K562 (cell line): ENCODE results near the gene C22orf39. TPM values are rescaled to one million over a fixed set of nuclear protein-coding genes. Genes with fewer than 3 reads are reported as not detected.

Experiments
- ATAC-seq: fragments of 200-7000 bp; cut with Tn5 transposase; 3 replicates; pipeline ENCODE4 v1.9.1; 2020; ENCODE audit warnings: moderate library complexity
- BruUV-seq: library from RNA; stranded (reverse); fragments of 400-500 nt; replicated peaks from 2 replicates; lab custom pipeline; 2021; lab: Mats Ljungman, UMichigan
- CTCF ChIA-PET: fragments of 300-600 bp; formaldehyde crosslinking; extraction: SDS; loops from one replicate; lab custom pipeline; 2021; ENCODE audit warnings: low intra/inter-chr PET ratio; lab: Yijun Ruan, JAX
- POLR2A ChIA-PET: fragments of 300-600, 350-650 bp; sonication (Branson Sonifier 250); formaldehyde crosslinking; extraction: SDS; loops from one replicate; lab custom pipeline; 2021; ENCODE audit warnings: antibody characterized with exemption, inconsistent platforms; lab: Yijun Ruan, JAX
- DNase-seq, 4 experiments: peaks; one replicate each; pipeline versions ENCODE4 v3.0.0 to v3.0.0-alpha.2; 2011 to 2018; ENCODE audit warnings: low spot score in 3 of 4, mixed read lengths in 3 of 4; ENCODE audit errors: extremely low read depth in 1 of 4
- FAIRE-seq: peaks from 2 replicates; lab custom pipeline; 2011; peaks lifted over from hg19 to GRCh38; lab: Jason Lieb, UNC
- H2AFZ ChIP-seq: 2 replicates; pipeline ENCODE4 v1.6.0; 2011; ENCODE audit warnings: low read depth, low read length, control low read depth, inconsistent platforms
- H3K27ac ChIP-seq: fragments of 200-600 bp; 3 replicates; pipeline ENCODE4 v1.8.0; 2011; ENCODE audit warnings: low read depth, mild to moderate bottlenecking, control low read depth, inconsistent platforms, low read length, moderate library complexity, mixed read lengths; ENCODE audit errors: extremely low read depth
- H3K27me3 ChIP-seq, 2 experiments: fragments of 300-600 bp in 1 of 2; 2 replicates in 1 of 2; 3 replicates in 1 of 2; pipeline versions ENCODE4 v1.6.0 to v1.8.0; 2011; ENCODE audit warnings: inconsistent platforms in 2 of 2, low read length in 2 of 2, mild to moderate bottlenecking in 1 of 2, mixed read lengths in 1 of 2, moderate library complexity in 1 of 2; ENCODE audit not compliant: control insufficient read depth in 2 of 2, insufficient read depth in 2 of 2
- H3K36me3 ChIP-seq: fragments of 300-600 bp; 3 replicates; pipeline ENCODE4 v1.8.0; 2011; ENCODE audit warnings: mild to moderate bottlenecking, low read length, inconsistent platforms; ENCODE audit not compliant: control insufficient read depth, insufficient read depth
- H3K4me1 ChIP-seq, 2 experiments: fragments of 200-600 bp in 1 of 2; replicated peaks in 1 of 2; 2 replicates in 1 of 2; 3 replicates in 1 of 2; pipeline versions ENCODE4 v1.5.1 to v1.8.0; 2011; ENCODE audit warnings: inconsistent platforms in 2 of 2, low read length in 2 of 2, mild to moderate bottlenecking in 1 of 2, mixed read lengths in 1 of 2, moderate library complexity in 1 of 2; ENCODE audit not compliant: control insufficient read depth in 2 of 2, insufficient read depth in 2 of 2
- H3K4me2 ChIP-seq: 2 replicates; pipeline ENCODE4 v1.6.1; 2011; ENCODE audit warnings: low read length, control low read depth, inconsistent platforms, mixed read lengths; ENCODE audit not compliant: insufficient read depth
- H3K4me3 ChIP-seq: fragments of 200-600 bp; sonication (generic), shearing (Covaris generic); 2 replicates; pipeline ENCODE4 v1.5.1; 2016; ENCODE audit warnings: control low read depth, inconsistent platforms
- H3K79me2 ChIP-seq: fragments of 200-600 bp; 3 replicates; pipeline ENCODE4 v1.8.0; 2011; ENCODE audit warnings: low read length, inconsistent platforms; ENCODE audit not compliant: control insufficient read depth, insufficient read depth
- H3K9ac ChIP-seq, 2 experiments: 2 replicates each; pipeline versions ENCODE4 v1.6.0 to v1.6.1; 2011; ENCODE audit warnings: low read depth in 2 of 2, low read length in 2 of 2, control low read depth in 1 of 2, inconsistent platforms in 1 of 2, mild to moderate bottlenecking in 1 of 2, mixed read lengths in 1 of 2; ENCODE audit not compliant: insufficient read depth in 1 of 2
- H3K9me1 ChIP-seq: one replicate; pipeline ENCODE4 v1.6.0; 2011; ENCODE audit warnings: inconsistent platforms, mild to moderate bottlenecking, low read length, moderate library complexity; ENCODE audit not compliant: control insufficient read depth, insufficient read depth
- H3K9me3 ChIP-seq: replicated peaks from 2 replicates; pipeline ENCODE4 v1.5.1; 2011; ENCODE audit warnings: low read depth, low read length, inconsistent platforms; ENCODE audit not compliant: control insufficient read depth, insufficient read depth
- H4K20me1 ChIP-seq: replicated peaks from 2 replicates; pipeline ENCODE4 v1.6.1; 2011; ENCODE audit warnings: low read length, inconsistent platforms, mixed read lengths; ENCODE audit not compliant: control insufficient read depth, insufficient read depth
- FOS ChIP-seq: IDR thresholded peaks from 3 replicates; pipeline ENCODE4 v1.6.1; 2011; ENCODE audit not compliant: insufficient read length; ENCODE audit errors: extremely low read depth
- FOXA3 ChIP-seq, 2 experiments: fragments of 450-650 bp in 1 of 2; sonication (generic) in 1 of 2; formaldehyde crosslinking; IDR thresholded peaks in 1 of 2; conservative IDR thresholded peaks in 1 of 2; 2 replicates each; pipeline versions ENCODE4 v1.4.0 to v1.8.0; 2020 to 2022; ENCODE audit warnings: mild to moderate bottlenecking in 2 of 2, missing genetic modification reagents in 1 of 2
- FOXK2 ChIP-seq, 2 experiments: fragments of 450-650 bp; IDR thresholded peaks in 1 of 2; conservative IDR thresholded peaks in 1 of 2; 2 replicates each; pipeline ENCODE4 v1.6.1; 2016; ENCODE audit warnings: low read depth in 2 of 2, mild to moderate bottlenecking in 1 of 2
- HDAC6 ChIP-seq: IDR thresholded peaks from 2 replicates; pipeline ENCODE4 v1.6.1; 2012; ENCODE audit warnings: low read depth, mild to moderate bottlenecking, control low read depth, inconsistent platforms, low read length, moderate library complexity
- LARP7 ChIP-seq: fragments of 450-650 bp; IDR thresholded peaks from 2 replicates; pipeline ENCODE4 v1.6.1; 2016
- PHB2 ChIP-seq: fragments of 450-650 bp; IDR thresholded peaks from 2 replicates; pipeline ENCODE4 v1.6.1; 2017; ENCODE audit warnings: low read depth
- REST ChIP-seq, 2 experiments: fragments of 450-650 bp; formaldehyde crosslinking in 1 of 2; IDR thresholded peaks; 2 replicates each; pipeline versions ENCODE4 v1.4.0 to v1.6.1; 2014 to 2020; ENCODE audit warnings: mild to moderate bottlenecking in 2 of 2, borderline replicate concordance in 1 of 2, low read depth in 1 of 2
- SAFB ChIP-seq: fragments of 200-400 bp; formaldehyde crosslinking; IDR thresholded peaks from 2 replicates; pipeline ENCODE4 v1.6.1; 2017; ENCODE audit warnings: low read depth, low read length, borderline replicate concordance
- TRIM24 ChIP-seq, 2 experiments: fragments of 450-650 bp; IDR thresholded peaks; 2 replicates each; pipeline ENCODE4 v1.6.1; 2016
- XRCC3 ChIP-seq: fragments of 450-650 bp; IDR thresholded peaks from 2 replicates; pipeline ENCODE4 v1.6.1; 2017; ENCODE audit warnings: mild to moderate bottlenecking, moderate library complexity
- ZNF143 ChIP-seq: sonication (generic); formaldehyde crosslinking; IDR thresholded peaks from 2 replicates; pipeline ENCODE4 v1.9.0; 2022; ENCODE audit warnings: mild to moderate bottlenecking, missing genetic modification reagents
- ZNF146 ChIP-seq: IDR thresholded peaks from one replicate; pipeline ENCODE4 v1.6.1; 2018; ENCODE audit warnings: missing compliant biosample characterization; ENCODE audit not compliant: unreplicated experiment
- ZNF324 ChIP-seq: fragments of 250-450 bp; sonication (Bioruptor Pico); IDR thresholded peaks from 2 replicates; pipeline ENCODE4 v1.4.0; 2020; ENCODE audit warnings: mild to moderate bottlenecking
- WGBS: fragments of 100-300 bp; shearing (Covaris generic); methylation state at CpG from one replicate; pipeline ENCODE4 v1.1.6; 2016; ENCODE audit warnings: low coverage, mixed read lengths; ENCODE audit not compliant: insufficient coverage; ENCODE audit errors: missing lambda C conversion rate; 5-methylcytosine and 5-hydroxymethylcytosine counted together
- in situ Hi-C: fragments of 300-500 bp; cut with MboI; formaldehyde crosslinking; loops from 4 replicates; pipeline ENCODE4 v1.15.0; 2018; ENCODE audit warnings: inconsistent platforms, mixed read lengths
- intact Hi-C: fragments of 100-400 bp; cut with micrococcal nuclease; formaldehyde crosslinking; loops from 2 replicates; pipeline ENCODE4 v1.14.2; 2022
- polyA plus RNA-seq, 8 experiments: library from polyadenylated mRNA; depleted of rRNA in 4 of 8; stranded (reverse) in 5 of 8; unstranded in 3 of 8; fragments of >200 nt; fragmentation: Nextera tagmentation in 2 of 8; fragmentation: Illumina TruSeq in 1 of 8; extraction: Ambion mirVana in 2 of 8; extraction: Trizol in 1 of 8; gene quantifications; 2 replicates each; pipeline versions ENCODE4 v1.2.1 to v1.2.3, GENCODE V29; 2011 to 2014; ENCODE audit warnings: inconsistent platforms in 1 of 8, missing spikeins in 1 of 8
- total RNA-seq, 7 experiments: library from RNA; depleted of rRNA in 6 of 7; stranded (reverse); fragments of >200 nt in 6 of 7; fragmentation: Illumina TruSeq in 2 of 7; extraction: Trizol in 2 of 7; gene quantifications; 2 replicates each; pipeline versions ENCODE4 v1.2.1 to v1.2.3, GENCODE V29; 2011 to 2021; ENCODE audit warnings: low replicate concordance in 1 of 7

Gene C22orf39
- total and polyA plus RNA-seq, 9 of the 15 experiments (the other 6 are each of a cell fraction or from before 2014, with no cell fraction given): 20.4 to 139 (median 66.8) TPM

DNA sequence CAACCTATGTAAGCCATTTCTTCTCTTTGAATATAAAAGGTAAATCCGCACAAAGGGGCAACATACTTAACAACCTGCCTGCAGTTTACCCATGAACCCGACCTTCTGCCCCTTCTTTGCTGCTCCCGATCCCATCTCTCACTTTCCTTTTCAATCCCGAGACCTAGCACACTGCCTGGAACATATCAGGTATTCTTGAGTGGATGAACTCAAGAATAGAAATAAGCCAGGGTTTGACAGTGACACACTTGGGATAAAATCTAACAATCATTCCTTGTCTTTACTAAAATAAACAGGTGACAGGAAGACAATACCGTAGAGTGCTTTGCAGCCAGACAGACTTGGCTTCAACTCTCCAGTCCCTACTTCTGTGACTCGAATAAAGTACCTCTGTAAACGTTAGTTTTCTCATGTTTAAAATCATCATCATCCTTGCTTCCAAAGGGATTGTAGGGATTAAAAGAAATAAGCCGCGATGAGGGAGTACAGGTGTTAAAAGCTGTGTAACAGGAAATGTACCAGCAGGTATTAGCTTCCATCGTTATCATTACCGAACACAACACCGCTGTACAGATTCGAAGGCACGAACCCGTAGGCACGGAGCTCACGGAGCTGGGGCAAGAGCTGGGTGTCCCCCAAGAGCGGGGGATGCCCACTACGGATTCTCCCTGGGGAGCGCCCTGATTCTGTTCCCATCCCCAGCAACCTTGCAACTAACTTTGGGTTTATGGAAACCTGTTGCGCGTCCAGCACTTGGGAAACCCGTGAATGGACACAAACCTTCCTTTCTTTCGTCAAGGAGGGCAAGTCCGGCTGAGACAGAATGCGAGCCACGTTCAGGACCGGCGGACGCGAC is 30.8 kb upstream of the C22orf39 start:
- Histone ChIP-seq H3K4me1 (peaks cover 7 to 16% of the 10 kb centered on the region in 2 experiments), H3K27ac (peak overlapping the region; percentile 97), H4K20me1 (peaks cover 37% of the 10 kb centered on the region), H3K9me1 (no peaks in the 10 kb centered on the region), H3K27me3 (no peaks in the 10 kb centered on the region), H2AFZ (peak overlapping the region; percentile 99), H3K79me2 (peaks cover 87% of the 10 kb centered on the region), H3K4me2 (peak overlapping the region; percentile 97), H3K9ac (peak overlapping the region; percentile 96 to 97), H3K36me3 (peaks cover 64% of the 10 kb centered on the region), H3K9me3 (no peaks in the 10 kb centered on the region), H3K4me3 (peak overlapping the region; percentile 70)
- TSS peak; percentile 50 for BruUV-seq
- ChIA-PET CTCF (interaction anchor here (0.5 to 2.1 kb wide), 8 partner anchors 47 to 525 kb away, joined by 3 to 14 read pairs (median 5); partner anchors contain the start of genes CLTCL1, HIRA and SLC25A1), POLR2A (interaction anchor here (0.7 to 5.4 kb wide), 21 partner anchors 13 to 610 kb away, joined by 3 to 148 read pairs (median 4); partner anchors contain the start of genes C22orf39, CLTCL1, ESS2 and HIRA)
- FAIRE-seq (no peak), DNase-seq (peak in 1 of 4 experiments; percentile 70), ATAC-seq (peak; percentile 1; the same call in 2 of the 3 replicates)
- in situ Hi-C loops (no loop called here), intact Hi-C loops (loop anchor here (1.0 to 5.0 kb wide), 5 partner anchors 81 to 356 kb away; partner anchors contain the start of gene DGCR2)
- WGBS: under 1% methylated on average over 31 of the region's 31 CpGs
- TF ChIP-seq ZNF146 (CRISPR knock-in tag) (no peak), TRIM24 (IDR thresholded peaks at IDR 0.05) (no peak), ZNF324 (CRISPR knock-in tag) (no peak), SAFB (no peak), FOXK2 (conservative IDR thresholded peaks at IDR 0.05 in 1 of 2, IDR thresholded peaks at IDR 0.05 in 1 of 2; ENCODE audit: low read depth in 2 of 2) (no peak), FOXA3 (CRISPR knock-in tag; conservative IDR thresholded peaks at IDR 0.05 in 1 of 2, IDR thresholded peaks at IDR 0.05 in 1 of 2) (0 out of 4 replicates have a peak, but pooled peaks of 1 of the 2 experiments have one; percentile 31), XRCC3 (no peak), PHB2 (no peak), LARP7 (no peak), HDAC6 (0 out of 2 replicates have a peak, but pooled peaks have one; percentile 22), FOS (no peak), REST (IDR thresholded peaks at IDR 0.05; ENCODE audit: borderline replicate concordance) (no peak), REST (CRISPR knock-in tag; IDR thresholded peaks at IDR 0.05; ENCODE audit: low read depth) (no peak), ZNF143 (no peak)
